ENCODE results near the gene ITCH. TPM values are rescaled to one million over a fixed set of nuclear protein-coding genes. Genes with fewer than 3 reads are reported as not detected.

The ITCH gene
- total RNA-seq, 1 experiment from 2014 or later: 138 TPM

GRCh38 chr20:34389206-34389953 lies 26.3 kb downstream of the ITCH start:
- Histone ChIP-seq H3K27me3 (replicated peaks; ENCODE audit: control insufficient read depth, insufficient read depth, low read length) (no peaks in the 10 kb centered on the region), H3K4me1 (peaks cover 49% of the 10 kb centered on the region), H3K9me3 (no peaks in the 10 kb centered on the region), H3K4me3 (ENCODE audit: low read depth, low read length) (no peak overlapping the region), H3K36me3 (ENCODE audit: control insufficient read depth, insufficient read depth, low read length) (no peaks in the 10 kb centered on the region)
- no peaks in the 10 kb centered on the region for H3K27me3 Mint-ChIP-seq (ENCODE audit: insufficient read depth, unreplicated experiment)
- ChIA-PET POLR2A (no interaction called here), CTCF (interaction anchor here (2.1 kb wide), 1 partner anchor 77 kb away, joined by 8 read pairs; no protein-coding TSS in a partner anchor)
- H3K4me3 Mint-ChIP-seq (ENCODE audit: unreplicated experiment): no peak overlapping the region
- peak; percentile 36 to 67 for DNase-seq
- H3K9me3 Mint-ChIP-seq (ENCODE audit: unreplicated experiment): no peaks in the 10 kb centered on the region
- TF ChIP-seq CTCF (IDR thresholded peaks at IDR 0.05; ENCODE audit: insufficient read depth in 1 of 2, low read depth in 1 of 2, low read length in 1 of 2, severe bottlenecking in 1 of 2, unreplicated experiment in 1 of 2): no peak
- H3K4me1 Mint-ChIP-seq (ENCODE audit: low read depth, unreplicated experiment): peaks cover 47% of the 10 kb centered on the region
- H3K27ac Mint-ChIP-seq (ENCODE audit: unreplicated experiment): peak overlapping the region; percentile 43
- peaks cover 85% of the 10 kb centered on the region for H3K36me3 Mint-ChIP-seq (ENCODE audit: insufficient read depth, unreplicated experiment)
- intact Hi-C loops (cut with micrococcal nuclease; ENCODE audit: unreplicated experiment): loop anchor here (5.0 kb wide), 1 partner anchor 77 kb away; no protein-coding TSS in a partner anchor
- BruUV-seq (replicated peaks): no TSS peak

GRCh38 chr20:34389954-34390555 lies 27.0 kb downstream of the ITCH start:
- no peaks in the 10 kb centered on the region for H3K27me3 Mint-ChIP-seq (ENCODE audit: insufficient read depth, unreplicated experiment)
- no peak for DNase-seq
- intact Hi-C loops (cut with micrococcal nuclease; ENCODE audit: unreplicated experiment): loop anchor here (5.0 kb wide), 1 partner anchor 78 kb away; no protein-coding TSS in a partner anchor

More at GRCh38 chr20:34389954-34390555, 27.0 kb downstream of the ITCH start:
- no TSS peak for BruUV-seq (replicated peaks)
- ChIA-PET CTCF (interaction anchor here (0.6 to 2.1 kb wide), 6 partner anchors 11 to 1274 kb away, joined by 3 to 8 read pairs (median 4); partner anchors contain the start of gene DYNLRB1), POLR2A (interaction anchor here (0.6 to 1.0 kb wide), 2 partner anchors 28 to 74 kb away, joined by 4 read pairs; no protein-coding TSS in a partner anchor)
- H3K4me3 Mint-ChIP-seq (ENCODE audit: unreplicated experiment): no peak overlapping the region
- peaks cover 85% of the 10 kb centered on the region for H3K36me3 Mint-ChIP-seq (ENCODE audit: insufficient read depth, unreplicated experiment)
- peaks cover 49% of the 10 kb centered on the region for H3K4me1 ChIP-seq
- H3K27ac Mint-ChIP-seq (ENCODE audit: unreplicated experiment): peak overlapping the region; percentile 50
- H3K9me3 ChIP-seq: no peaks in the 10 kb centered on the region
- no peak overlapping the region for H3K4me3 ChIP-seq (ENCODE audit: low read depth, low read length)
- H3K4me1 Mint-ChIP-seq (ENCODE audit: low read depth, unreplicated experiment): peaks cover 47% of the 10 kb centered on the region
- TF ChIP-seq CTCF (IDR thresholded peaks at IDR 0.05; ENCODE audit: insufficient read depth in 1 of 2, low read depth in 1 of 2, low read length in 1 of 2, severe bottlenecking in 1 of 2, unreplicated experiment in 1 of 2): no peak
- H3K27me3 ChIP-seq (replicated peaks; ENCODE audit: control insufficient read depth, insufficient read depth, low read length): no peaks in the 10 kb centered on the region
- no peaks in the 10 kb centered on the region for H3K9me3 Mint-ChIP-seq (ENCODE audit: unreplicated experiment)
- H3K36me3 ChIP-seq (ENCODE audit: control insufficient read depth, insufficient read depth, low read length): 0 out of 2 replicates have a peak, but pooled peaks cover 2% of the 10 kb centered on the region
